ENCODE results near the gene ABCG5. TPM values are rescaled to one million over a fixed set of nuclear protein-coding genes. Genes with fewer than 3 reads are reported as not detected.

ABCG5 gene
- total and polyA plus RNA-seq, 8 donors = 0.06 TPM; not detected in 7

DNA sequence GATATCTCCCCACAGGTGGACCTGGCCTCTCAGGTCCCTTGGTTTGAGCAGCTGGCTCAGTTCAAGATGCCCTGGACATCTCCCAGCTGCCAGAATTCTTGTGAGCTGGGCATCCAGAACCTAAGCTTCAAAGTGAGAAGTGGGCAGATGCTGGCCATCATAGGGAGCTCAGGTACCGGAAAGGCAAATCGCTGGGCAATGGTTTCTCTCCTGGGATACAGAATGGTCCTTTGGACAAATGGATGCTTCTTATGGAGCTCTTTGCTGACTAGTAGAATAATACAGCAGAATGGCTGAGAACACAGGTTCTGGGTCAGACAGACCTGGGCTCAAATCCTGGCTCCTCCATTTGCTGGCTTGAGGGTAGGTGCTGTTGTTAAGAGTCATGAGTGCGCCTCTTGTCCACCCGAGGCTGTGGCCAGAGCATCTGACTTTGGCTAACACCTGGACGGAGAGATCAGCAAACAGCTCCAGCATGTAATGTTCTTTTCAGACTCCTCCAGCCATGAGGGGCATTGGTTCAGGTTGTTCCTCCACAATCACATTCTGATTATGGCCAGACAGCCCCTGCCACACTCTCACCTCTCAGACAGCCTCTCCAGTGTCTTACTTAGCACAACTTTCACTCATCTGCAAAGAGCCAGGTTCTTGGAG is 7.6 kb upstream of the ABCG5 start:
- no peak for ATAC-seq
- intact Hi-C loops (cut with DNase I) = no loop called here
- H3K4me3 ChIP-seq = no peak overlapping the region
- H3K27me3 ChIP-seq = no peaks in the 10 kb centered on the region
- no peak overlapping the region for H3K27ac ChIP-seq
- no peaks in the 10 kb centered on the region for H3K9me3 ChIP-seq
- no peaks in the 10 kb centered on the region for H3K36me3 ChIP-seq
- no peak for FAIRE-seq
- H3K4me1 ChIP-seq = no peaks in the 10 kb centered on the region
- TF ChIP-seq, protein P1, sequence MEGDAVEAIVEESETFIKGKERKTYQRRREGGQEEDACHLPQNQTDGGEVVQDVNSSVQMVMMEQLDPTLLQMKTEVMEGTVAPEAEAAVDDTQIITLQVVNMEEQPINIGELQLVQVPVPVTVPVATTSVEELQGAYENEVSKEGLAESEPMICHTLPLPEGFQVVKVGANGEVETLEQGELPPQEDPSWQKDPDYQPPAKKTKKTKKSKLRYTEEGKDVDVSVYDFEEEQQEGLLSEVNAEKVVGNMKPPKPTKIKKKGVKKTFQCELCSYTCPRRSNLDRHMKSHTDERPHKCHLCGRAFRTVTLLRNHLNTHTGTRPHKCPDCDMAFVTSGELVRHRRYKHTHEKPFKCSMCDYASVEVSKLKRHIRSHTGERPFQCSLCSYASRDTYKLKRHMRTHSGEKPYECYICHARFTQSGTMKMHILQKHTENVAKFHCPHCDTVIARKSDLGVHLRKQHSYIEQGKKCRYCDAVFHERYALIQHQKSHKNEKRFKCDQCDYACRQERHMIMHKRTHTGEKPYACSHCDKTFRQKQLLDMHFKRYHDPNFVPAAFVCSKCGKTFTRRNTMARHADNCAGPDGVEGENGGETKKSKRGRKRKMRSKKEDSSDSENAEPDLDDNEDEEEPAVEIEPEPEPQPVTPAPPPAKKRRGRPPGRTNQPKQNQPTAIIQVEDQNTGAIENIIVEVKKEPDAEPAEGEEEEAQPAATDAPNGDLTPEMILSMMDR (IDR thresholded peaks at IDR 0.05) = no peak
- 81 to 88% methylated on average over 5 of the region's 5 CpGs for WGBS, 2 donors
- no peak for DNase-seq

DNA sequence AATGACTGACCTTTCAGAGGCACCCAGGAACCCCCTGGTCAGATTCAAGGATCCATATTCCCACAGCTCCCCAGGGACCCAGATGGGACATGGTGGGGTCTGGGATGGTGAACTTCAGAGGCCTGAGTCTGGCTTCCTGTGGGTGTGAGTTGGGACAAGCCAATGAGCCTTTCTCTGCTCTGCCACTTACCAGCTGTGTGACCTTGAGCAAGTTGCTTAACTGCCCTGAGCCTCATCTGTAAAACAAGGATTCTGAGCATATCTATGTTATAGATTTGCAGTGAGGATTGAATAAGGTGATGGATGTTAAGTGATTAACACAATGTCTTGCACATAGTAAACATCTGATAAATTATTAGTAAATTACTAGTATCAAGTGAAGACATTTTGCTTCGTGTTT is 6.5 kb upstream of the ABCG5 start:
- Histone ChIP-seq H3K4me1 (no peaks in the 10 kb centered on the region), H3K27me3 (no peaks in the 10 kb centered on the region), H3K4me3 (no peak overlapping the region), H3K36me3 (no peaks in the 10 kb centered on the region), H3K27ac (no peak overlapping the region), H3K9me3 (no peaks in the 10 kb centered on the region)
- ATAC-seq (no peak), FAIRE-seq (no peak), DNase-seq (no peak)
- TF ChIP-seq, protein P1 (IDR thresholded peaks at IDR 0.05) = no peak
- 75 to 88% methylated on average over 1 of the region's 1 CpG for WGBS, 2 donors
- intact Hi-C loops (cut with DNase I) = no loop called here

DNA sequence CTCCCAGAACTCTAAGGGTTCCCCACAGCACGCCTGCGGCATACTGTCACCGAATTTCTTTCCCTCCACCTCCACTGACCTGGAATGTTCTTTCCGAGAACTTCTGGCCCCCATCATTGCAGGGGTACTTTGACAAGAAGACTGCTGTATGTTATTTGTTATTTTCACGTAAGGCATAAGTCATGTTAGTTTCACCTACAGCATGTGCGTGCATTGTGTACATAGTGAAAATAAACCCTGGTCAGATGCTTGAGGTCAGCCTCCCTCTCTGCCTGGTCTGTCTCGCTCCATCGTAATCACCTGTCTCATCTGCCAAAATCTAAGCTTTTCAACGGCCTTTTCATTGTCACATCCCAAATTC is 4.2 kb upstream of the ABCG5 start:
- H3K4me3 ChIP-seq = no peak overlapping the region
- FAIRE-seq = no peak
- no peak overlapping the region for H3K27ac ChIP-seq
- no peak for ATAC-seq
- no peaks in the 10 kb centered on the region for H3K4me1 ChIP-seq
- TF ChIP-seq, protein P1 (IDR thresholded peaks at IDR 0.05) = no peak
- no peak for DNase-seq
- no peaks in the 10 kb centered on the region for H3K36me3 ChIP-seq
- intact Hi-C loops (cut with DNase I) = no loop called here
- WGBS, 2 donors = 72 to 81% methylated on average over 9 of the region's 9 CpGs
- H3K27me3 ChIP-seq = no peaks in the 10 kb centered on the region
- H3K9me3 ChIP-seq = no peaks in the 10 kb centered on the region

DNA sequence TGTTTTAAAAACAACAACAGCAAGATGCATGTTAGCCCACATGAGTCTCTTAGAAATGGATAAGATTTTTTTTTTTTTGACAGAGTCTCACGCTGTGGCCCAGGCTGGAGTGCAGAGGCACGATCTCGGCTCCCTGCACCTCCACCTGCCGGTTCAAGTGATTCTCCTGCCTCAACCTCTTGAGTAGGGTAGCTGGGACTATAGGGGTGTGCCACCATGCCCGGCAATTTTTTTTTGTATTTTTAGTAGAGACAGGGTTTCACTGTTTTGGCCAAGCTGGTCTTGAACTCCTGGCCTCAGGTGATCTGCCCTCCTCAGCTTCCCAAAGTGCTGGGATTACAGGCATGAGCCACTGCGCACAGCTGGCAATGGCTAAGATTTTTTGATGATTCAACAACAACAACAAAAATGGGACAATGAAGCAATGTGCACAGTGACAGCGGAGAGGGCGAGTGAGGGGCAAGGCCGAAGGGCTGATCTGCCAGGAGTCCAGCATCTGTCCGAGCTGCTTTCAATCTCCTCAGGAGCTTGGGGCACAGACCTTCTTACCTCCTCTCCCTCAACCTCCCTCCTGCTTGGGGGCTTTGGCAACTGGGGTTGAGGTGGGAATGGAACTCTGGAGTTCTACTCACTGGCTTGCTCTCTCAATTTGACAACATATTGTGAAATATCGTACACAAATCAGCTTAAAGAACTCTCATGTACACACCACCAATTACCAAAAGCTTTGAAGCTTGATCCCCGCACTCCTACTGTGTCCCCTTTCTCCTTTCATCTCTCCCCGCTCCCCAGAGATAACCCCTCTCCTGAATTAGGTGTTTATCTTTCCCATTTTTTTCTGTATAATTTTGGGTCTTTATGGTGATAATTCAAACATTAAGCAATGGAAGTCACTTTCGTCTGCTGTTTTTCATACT is 3.6 kb upstream of the ABCG5 start:
- TF ChIP-seq, protein P1 (IDR thresholded peaks at IDR 0.05) = no peak
- 80 to 89% methylated on average over 14 of the region's 14 CpGs for WGBS, 2 donors
- H3K27ac ChIP-seq = no peak overlapping the region
- no peaks in the 10 kb centered on the region for H3K27me3 ChIP-seq
- intact Hi-C loops (cut with DNase I) = no loop called here
- no peaks in the 10 kb centered on the region for H3K9me3 ChIP-seq
- FAIRE-seq = no peak
- DNase-seq = no peak
- no peak overlapping the region for H3K4me3 ChIP-seq
- ATAC-seq = no peak
- no peaks in the 10 kb centered on the region for H3K4me1 ChIP-seq
- H3K36me3 ChIP-seq = no peaks in the 10 kb centered on the region

DNA sequence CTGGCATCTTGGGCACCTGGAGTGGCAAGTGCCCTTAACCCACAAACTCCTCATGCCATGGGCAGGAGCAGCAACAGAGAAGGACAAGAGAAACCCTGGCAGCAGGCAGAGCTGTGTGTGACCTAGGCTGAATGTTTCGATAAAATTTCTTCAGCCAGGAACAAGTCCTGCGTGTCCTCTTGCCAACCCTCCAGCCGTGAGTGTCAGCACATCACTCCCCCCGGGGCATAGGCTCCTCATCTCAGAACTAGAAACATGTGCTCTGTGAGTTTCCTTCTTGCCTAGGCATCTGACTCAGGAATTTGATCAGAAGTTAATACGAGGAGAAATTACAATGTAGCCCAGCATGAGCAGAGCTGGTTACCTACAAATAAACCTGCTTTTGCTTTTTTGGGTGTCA is 2.3 kb upstream of the ABCG5 start:
- FAIRE-seq = no peak
- WGBS, 2 donors = 73 to 76% methylated on average over 5 of the region's 5 CpGs
- no peak overlapping the region for H3K27ac ChIP-seq
- H3K9me3 ChIP-seq = no peaks in the 10 kb centered on the region
- H3K4me1 ChIP-seq = no peaks in the 10 kb centered on the region
- H3K4me3 ChIP-seq = no peak overlapping the region
- DNase-seq = no peak
- intact Hi-C loops (cut with DNase I) = no loop called here
- no peaks in the 10 kb centered on the region for H3K36me3 ChIP-seq
- H3K27me3 ChIP-seq = no peaks in the 10 kb centered on the region
- TF ChIP-seq, protein P1 (IDR thresholded peaks at IDR 0.05) = no peak
- no peak for ATAC-seq
